Measurements from ENCODE around the gene C2orf49. TPM values are rescaled to one million over a fixed set of nuclear protein-coding genes. Genes with fewer than 3 reads are reported as not detected.
A peak's percentile ranks its signal among the peaks of the same experiment; 100 is the strongest.

C2orf49 gene
- total RNA-seq, 4 donors from 2014 or later, result 16.9 to 30.0 (median 20.7) TPM

DNA sequence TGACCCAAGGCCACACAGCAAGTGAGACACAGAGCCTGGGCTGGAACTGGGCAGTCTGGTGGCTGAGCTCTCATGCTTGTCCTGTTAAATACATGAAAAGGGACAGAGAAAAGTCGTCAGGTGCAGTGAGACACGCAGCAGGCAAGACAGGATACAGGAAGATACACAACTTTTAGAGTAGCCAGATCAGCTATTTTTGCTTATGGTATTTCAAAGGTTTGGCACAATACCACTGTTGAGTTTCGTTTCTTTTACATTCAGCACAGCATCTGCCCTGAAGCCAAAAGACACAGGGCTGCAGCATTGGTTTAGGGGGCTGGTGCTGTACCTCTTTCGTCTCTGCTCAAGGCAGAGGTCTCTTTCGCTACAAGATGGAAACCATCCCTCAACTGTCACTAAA, 47.5 kb downstream of the C2orf49 start:
- no peaks in the 10 kb centered on the region for H3K9me3 ChIP-seq
- 81 to 83% methylated on average over 3 to 5 of the region's 5 CpGs for WGBS, 2 donors (ENCODE audit: low coverage in 1 of 2)
- no peak overlapping the region for H3K27ac ChIP-seq
- no peak for ATAC-seq
- peaks cover 5 to 78% (median 20%) of the 10 kb centered on the region in 3 donors for H3K4me1 ChIP-seq
- no peak overlapping the region for H3K4me3 ChIP-seq
- H3K36me3 ChIP-seq, result peaks cover 0 to 45% of the 10 kb centered on the region in 2 donors
- no peaks in the 10 kb centered on the region for H3K27me3 ChIP-seq
- TF ChIP-seq EP300 (IDR thresholded peaks at IDR 0.05) (no peak), POLR2AphosphoS5 (IDR thresholded peaks at IDR 0.05) (no peak), POLR2A (IDR thresholded peaks at IDR 0.05) (no peak)
- TF ChIP-seq, protein P1, sequence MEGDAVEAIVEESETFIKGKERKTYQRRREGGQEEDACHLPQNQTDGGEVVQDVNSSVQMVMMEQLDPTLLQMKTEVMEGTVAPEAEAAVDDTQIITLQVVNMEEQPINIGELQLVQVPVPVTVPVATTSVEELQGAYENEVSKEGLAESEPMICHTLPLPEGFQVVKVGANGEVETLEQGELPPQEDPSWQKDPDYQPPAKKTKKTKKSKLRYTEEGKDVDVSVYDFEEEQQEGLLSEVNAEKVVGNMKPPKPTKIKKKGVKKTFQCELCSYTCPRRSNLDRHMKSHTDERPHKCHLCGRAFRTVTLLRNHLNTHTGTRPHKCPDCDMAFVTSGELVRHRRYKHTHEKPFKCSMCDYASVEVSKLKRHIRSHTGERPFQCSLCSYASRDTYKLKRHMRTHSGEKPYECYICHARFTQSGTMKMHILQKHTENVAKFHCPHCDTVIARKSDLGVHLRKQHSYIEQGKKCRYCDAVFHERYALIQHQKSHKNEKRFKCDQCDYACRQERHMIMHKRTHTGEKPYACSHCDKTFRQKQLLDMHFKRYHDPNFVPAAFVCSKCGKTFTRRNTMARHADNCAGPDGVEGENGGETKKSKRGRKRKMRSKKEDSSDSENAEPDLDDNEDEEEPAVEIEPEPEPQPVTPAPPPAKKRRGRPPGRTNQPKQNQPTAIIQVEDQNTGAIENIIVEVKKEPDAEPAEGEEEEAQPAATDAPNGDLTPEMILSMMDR (IDR thresholded peaks at IDR 0.05), result no peak

DNA sequence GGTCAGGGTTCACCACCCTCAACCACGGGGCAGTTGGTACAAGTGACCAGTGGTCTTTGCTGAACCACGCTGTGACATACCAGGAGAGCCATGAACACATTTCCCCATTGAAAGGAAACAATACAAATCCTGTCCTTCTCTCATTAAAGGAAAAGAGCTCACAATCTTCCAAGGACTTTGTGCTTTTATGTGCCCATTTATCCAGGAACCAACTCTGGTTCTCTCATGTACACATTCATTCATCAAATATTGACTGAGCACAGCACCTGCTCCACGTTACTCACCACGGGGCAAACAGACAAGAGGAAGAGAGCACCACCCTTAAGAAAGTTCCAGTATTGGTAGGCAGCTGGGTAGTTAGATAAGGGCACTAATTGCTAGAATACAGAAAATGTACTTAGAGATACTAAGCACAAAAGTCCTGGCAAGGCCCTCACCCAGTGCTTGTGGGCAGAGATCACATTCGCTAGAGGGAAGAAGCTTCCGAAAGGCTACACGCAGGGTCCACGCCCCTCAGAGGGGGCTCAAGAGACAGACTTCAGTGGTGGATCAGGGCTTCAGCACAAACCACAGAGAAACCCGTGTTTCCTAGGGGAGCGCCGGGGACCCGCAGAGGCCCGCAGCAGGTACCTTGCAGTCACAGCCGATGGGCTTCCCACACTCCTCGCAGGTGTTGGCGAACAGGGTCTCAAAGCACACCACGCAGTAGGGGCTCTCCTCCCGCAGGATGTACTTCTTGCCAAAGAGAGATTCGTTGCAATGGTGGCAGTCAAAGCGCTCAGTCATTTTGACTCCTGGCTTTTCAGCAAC, 48.6 kb downstream of the C2orf49 start:
- Histone ChIP-seq H3K9me3 (no peaks in the 10 kb centered on the region), H3K27me3 (no peaks in the 10 kb centered on the region), H3K4me3 (no peak overlapping the region), H3K36me3 (peaks cover 0 to 45% of the 10 kb centered on the region in 2 donors), H3K27ac (no peak overlapping the region), H3K4me1 (peaks cover 5 to 78% (median 16%) of the 10 kb centered on the region in 3 donors)
- 81 to 93% methylated on average over 5 to 6 of the region's 20 CpGs for WGBS, 2 donors (ENCODE audit: low coverage in 1 of 2)
- no peak for ATAC-seq
- TF ChIP-seq POLR2A (IDR thresholded peaks at IDR 0.05) (no peak), POLR2AphosphoS5 (IDR thresholded peaks at IDR 0.05) (no peak), EP300 (IDR thresholded peaks at IDR 0.05) (no peak)
- TF ChIP-seq, protein P1 (IDR thresholded peaks at IDR 0.05), result no peak

DNA sequence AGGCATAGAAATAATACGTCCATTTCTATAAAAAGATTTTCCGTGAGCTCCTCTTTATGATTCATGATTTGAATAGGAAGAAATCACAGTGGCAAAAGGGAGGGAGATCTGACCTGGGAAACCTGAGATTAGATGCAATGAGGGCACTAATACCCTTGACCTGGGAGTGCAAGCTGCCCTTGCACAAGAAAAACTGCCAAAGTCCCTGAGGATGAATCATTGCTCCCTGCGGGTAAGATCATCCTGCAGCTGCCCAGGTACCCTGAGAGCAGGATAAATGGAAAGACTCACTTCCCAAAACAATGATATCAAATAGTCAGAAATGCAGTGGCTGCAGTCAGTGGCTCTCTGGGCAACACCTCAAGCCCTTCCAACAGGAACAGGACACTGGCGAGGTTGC, 49.9 kb downstream of the C2orf49 start:
- Histone ChIP-seq H3K27me3 (no peaks in the 10 kb centered on the region), H3K27ac (no peak overlapping the region), H3K9me3 (no peaks in the 10 kb centered on the region), H3K36me3 (peaks cover 0 to 43% of the 10 kb centered on the region in 2 donors), H3K4me1 (peaks cover 5 to 78% (median 16%) of the 10 kb centered on the region in 3 donors), H3K4me3 (no peak overlapping the region)
- 50 to 70% methylated on average over 2 to 4 of the region's 4 CpGs for WGBS, 2 donors (ENCODE audit: low coverage in 1 of 2)
- no peak for ATAC-seq
- no peak for TF ChIP-seq EP300 (IDR thresholded peaks at IDR 0.05)

DNA sequence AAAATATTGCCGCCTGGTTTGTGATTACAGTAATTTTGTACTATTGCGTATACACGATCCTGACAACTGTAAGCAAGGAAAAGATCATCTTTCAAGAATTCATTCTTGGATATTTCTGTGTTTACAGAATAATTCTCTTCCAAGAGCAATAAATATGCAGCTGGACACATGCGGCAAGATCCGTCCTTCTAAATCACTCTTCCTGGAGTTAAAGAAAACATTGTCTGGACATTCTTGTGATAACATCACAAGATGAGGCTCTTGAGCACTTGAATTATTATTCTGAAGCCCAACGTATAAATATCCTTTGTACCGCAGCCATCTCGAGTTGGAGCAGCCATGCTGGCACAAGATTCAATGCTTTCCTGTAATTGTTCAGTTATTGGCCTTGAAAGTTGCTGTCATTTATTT, 51.6 kb downstream of the C2orf49 start:
- WGBS, 2 donors (ENCODE audit: low coverage in 1 of 2), result 14 to 19% methylated on average over 8 of the region's 8 CpGs
- Histone ChIP-seq H3K4me3 (no peak overlapping the region), H3K27me3 (no peaks in the 10 kb centered on the region), H3K9me3 (no peaks in the 10 kb centered on the region), H3K36me3 (peaks cover 0 to 25% of the 10 kb centered on the region in 2 donors), H3K4me1 (peaks cover 5 to 87% (median 16%) of the 10 kb centered on the region in 3 donors), H3K27ac (peak overlapping the region in 3 of 4 donors; percentile 57 to 67 (median 64))
- ATAC-seq, result peak; percentile 69
- peak; percentile 95 for TF ChIP-seq POLR2AphosphoS5 (IDR thresholded peaks at IDR 0.05)
- TF ChIP-seq, protein P1 (IDR thresholded peaks at IDR 0.05), result no peak

DNA sequence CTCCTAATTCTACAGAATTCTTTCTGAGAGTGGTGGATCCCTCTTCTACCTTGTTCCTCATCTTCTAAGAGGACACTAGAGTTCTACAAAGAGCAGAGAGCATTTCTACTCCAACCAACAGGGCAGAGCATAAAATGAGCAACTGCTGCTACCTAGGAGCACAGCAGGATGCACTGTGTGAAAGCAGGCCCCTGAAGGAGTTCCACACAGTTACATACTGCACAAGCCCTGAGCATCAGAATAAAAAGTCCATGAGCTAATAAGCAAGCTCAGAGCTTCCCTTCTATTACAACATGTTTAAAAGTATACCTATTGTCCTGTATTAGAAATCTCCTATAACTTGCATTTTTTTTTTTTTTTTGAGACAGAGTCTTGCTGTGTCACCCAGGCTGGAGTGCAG, 53.1 kb downstream of the C2orf49 start:
- TF ChIP-seq POLR2AphosphoS5 (IDR thresholded peaks at IDR 0.05), result no peak
- no peak for TF ChIP-seq POLR2A (IDR thresholded peaks at IDR 0.05)
- TF ChIP-seq, protein P1 (IDR thresholded peaks at IDR 0.05), result no peak
- TF ChIP-seq EP300 (IDR thresholded peaks at IDR 0.05), result no peak
- H3K27me3 ChIP-seq, result no peaks in the 10 kb centered on the region
- no peaks in the 10 kb centered on the region for H3K9me3 ChIP-seq
- peaks cover 0 to 10% of the 10 kb centered on the region in 2 donors for H3K36me3 ChIP-seq
- H3K4me1 ChIP-seq, result peaks cover 5 to 98% (median 16%) of the 10 kb centered on the region in 3 donors
- no peak for ATAC-seq
- no peak overlapping the region for H3K4me3 ChIP-seq
- H3K27ac ChIP-seq, result peak overlapping the region in 2 of 4 donors; percentile 52 to 67
